Measurements from ENCODE around the gene FREM3. TPM values are rescaled to one million over a fixed set of nuclear protein-coding genes. Genes with fewer than 3 reads are reported as not detected.

The FREM3 gene
- total RNA-seq, 1 experiment from 2014 or later, result not detected

DNA sequence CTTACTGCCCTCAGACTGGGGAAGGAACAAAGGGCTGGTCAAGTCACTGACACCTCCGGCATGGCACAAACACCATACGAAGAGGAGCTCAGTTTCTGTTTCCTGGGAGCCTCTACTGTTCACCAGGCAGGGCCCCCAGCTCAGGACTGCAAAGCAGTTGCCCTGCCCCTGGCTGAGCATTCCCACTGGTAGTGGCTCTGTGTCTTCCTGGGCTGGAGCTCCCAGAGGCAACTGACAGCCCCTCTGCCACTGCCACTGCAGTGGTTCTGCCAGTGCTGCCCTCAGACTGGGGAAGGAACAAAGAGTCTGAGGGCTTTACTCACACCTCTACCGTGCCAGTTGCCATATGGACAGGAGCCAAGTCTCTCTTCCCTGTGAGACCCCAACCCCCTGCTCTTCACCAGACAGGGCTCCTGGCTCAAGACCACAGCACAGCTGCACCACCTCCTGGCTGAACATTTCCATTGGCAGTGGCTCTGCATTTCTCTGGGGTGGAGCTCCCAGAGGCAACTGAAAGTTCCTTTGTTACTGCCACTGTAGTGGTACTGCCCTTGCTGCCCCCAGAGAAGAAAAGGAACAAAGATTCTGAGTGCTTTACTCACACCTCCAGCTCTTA, 119.0 kb downstream of the FREM3 start:
- Histone ChIP-seq H2AFZ (ENCODE audit: low read length) (no peak overlapping the region), H3K27me3 (ENCODE audit: low read length) (no peaks in the 10 kb centered on the region), H3K27ac (ENCODE audit: low read length) (no peak overlapping the region), H3K4me3 (ENCODE audit: low read length) (no peak overlapping the region), H4K20me1 (ENCODE audit: low read length) (no peaks in the 10 kb centered on the region), H3K9me3 (ENCODE audit: low read length) (no peaks in the 10 kb centered on the region), H3K36me3 (ENCODE audit: low read depth, low read length) (no peaks in the 10 kb centered on the region), H3K4me2 (ENCODE audit: low read length) (no peak overlapping the region), H3K4me1 (ENCODE audit: insufficient read depth, low read length) (no peaks in the 10 kb centered on the region), H3K9me2 (replicated peaks; ENCODE audit: low read length) (no peaks in the 10 kb centered on the region), H3K9ac (ENCODE audit: low read length) (no peak overlapping the region), H3K79me2 (ENCODE audit: low read length) (no peaks in the 10 kb centered on the region), H3F3A (ENCODE audit: low read length, unreplicated experiment) (no peaks in the 10 kb centered on the region)
- intact Hi-C loops (cut with micrococcal nuclease), result no loop called here
- ChIA-PET POLR2A (ENCODE audit: unreplicated experiment) (no interaction called here), CTCF (no interaction called here)
- DNase-seq (no peak), ATAC-seq (no peak)
- no TSS peak for BruUV-seq (replicated peaks)
- TF ChIP-seq, protein P1, sequence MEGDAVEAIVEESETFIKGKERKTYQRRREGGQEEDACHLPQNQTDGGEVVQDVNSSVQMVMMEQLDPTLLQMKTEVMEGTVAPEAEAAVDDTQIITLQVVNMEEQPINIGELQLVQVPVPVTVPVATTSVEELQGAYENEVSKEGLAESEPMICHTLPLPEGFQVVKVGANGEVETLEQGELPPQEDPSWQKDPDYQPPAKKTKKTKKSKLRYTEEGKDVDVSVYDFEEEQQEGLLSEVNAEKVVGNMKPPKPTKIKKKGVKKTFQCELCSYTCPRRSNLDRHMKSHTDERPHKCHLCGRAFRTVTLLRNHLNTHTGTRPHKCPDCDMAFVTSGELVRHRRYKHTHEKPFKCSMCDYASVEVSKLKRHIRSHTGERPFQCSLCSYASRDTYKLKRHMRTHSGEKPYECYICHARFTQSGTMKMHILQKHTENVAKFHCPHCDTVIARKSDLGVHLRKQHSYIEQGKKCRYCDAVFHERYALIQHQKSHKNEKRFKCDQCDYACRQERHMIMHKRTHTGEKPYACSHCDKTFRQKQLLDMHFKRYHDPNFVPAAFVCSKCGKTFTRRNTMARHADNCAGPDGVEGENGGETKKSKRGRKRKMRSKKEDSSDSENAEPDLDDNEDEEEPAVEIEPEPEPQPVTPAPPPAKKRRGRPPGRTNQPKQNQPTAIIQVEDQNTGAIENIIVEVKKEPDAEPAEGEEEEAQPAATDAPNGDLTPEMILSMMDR (conservative IDR thresholded peaks at IDR 0.05; ENCODE audit: low read depth, low read length), result no peak
- TF ChIP-seq EZH2 (IDR thresholded peaks at IDR 0.05; ENCODE audit: low read length, unreplicated experiment), result no peak

DNA sequence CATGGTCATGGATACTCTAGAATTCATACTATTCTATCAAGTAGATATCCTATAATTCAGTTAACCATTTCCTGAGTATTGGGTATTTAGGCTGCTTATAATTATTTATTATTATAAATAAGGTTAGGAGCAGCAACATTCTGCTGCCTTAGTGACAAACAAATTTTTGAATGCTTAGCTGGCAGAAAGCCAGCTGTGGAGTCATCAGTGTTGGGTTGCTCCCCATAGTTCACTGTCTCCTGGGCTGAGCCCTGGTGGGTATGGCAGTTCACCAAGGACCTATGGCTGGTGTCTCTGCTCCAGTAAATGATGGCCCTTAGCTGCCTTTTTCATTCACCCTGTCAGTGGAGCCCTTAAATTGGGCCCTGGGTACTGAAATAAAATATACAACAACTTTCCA, 125.1 kb downstream of the FREM3 start:
- BruUV-seq (replicated peaks), result no TSS peak
- Histone ChIP-seq H3K9ac (ENCODE audit: low read length) (no peak overlapping the region), H3K27ac (ENCODE audit: low read length) (no peak overlapping the region), H3K79me2 (ENCODE audit: low read length) (no peaks in the 10 kb centered on the region), H3F3A (ENCODE audit: low read length, unreplicated experiment) (no peaks in the 10 kb centered on the region), H3K9me2 (replicated peaks; ENCODE audit: low read length) (no peaks in the 10 kb centered on the region), H2AFZ (ENCODE audit: low read length) (no peak overlapping the region), H3K4me2 (ENCODE audit: low read length) (no peak overlapping the region), H3K4me1 (ENCODE audit: insufficient read depth, low read length) (no peaks in the 10 kb centered on the region), H3K27me3 (ENCODE audit: low read length) (no peaks in the 10 kb centered on the region), H3K4me3 (ENCODE audit: low read length) (no peak overlapping the region), H4K20me1 (ENCODE audit: low read length) (no peaks in the 10 kb centered on the region), H3K9me3 (ENCODE audit: low read length) (no peaks in the 10 kb centered on the region), H3K36me3 (ENCODE audit: low read depth, low read length) (no peaks in the 10 kb centered on the region)
- intact Hi-C loops (cut with micrococcal nuclease), result no loop called here
- DNase-seq (no peak), ATAC-seq (no peak)
- TF ChIP-seq, protein P1 (conservative IDR thresholded peaks at IDR 0.05; ENCODE audit: low read depth, low read length), result no peak
- TF ChIP-seq EZH2phosphoT487 (IDR thresholded peaks at IDR 0.05; ENCODE audit: borderline replicate concordance, low read length), result no peak
- POLR2A ChIA-PET (ENCODE audit: unreplicated experiment), result no interaction called here
- CTCF ChIA-PET, result no interaction called here

DNA sequence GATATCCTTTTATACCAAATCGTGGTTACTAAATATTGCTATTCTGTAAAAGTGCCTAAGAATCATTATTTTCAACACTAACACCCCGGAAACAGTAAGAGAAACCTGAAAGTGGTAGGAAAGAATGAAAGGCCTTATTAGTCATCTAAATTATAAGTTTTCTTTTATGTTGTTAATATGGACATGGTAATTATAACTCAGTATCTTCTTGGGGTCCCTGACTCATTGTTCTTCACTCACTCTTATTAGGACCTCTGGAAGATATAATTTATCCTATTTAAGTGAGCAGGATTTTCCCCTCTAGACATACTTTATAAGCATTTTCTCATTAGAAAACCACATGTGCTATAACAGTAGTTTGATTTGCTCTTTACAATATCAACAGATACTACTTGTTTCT, 136.0 kb downstream of the FREM3 start:
- H3K27ac ChIP-seq (ENCODE audit: low read length), result no peak overlapping the region
- H3K4me3 ChIP-seq (ENCODE audit: low read length), result no peak overlapping the region
- no TSS peak for BruUV-seq (replicated peaks)
- ChIA-PET CTCF (no interaction called here), POLR2A (ENCODE audit: unreplicated experiment) (no interaction called here)
- no peaks in the 10 kb centered on the region for H3K9me3 ChIP-seq (ENCODE audit: low read length)
- intact Hi-C loops (cut with micrococcal nuclease), result no loop called here
- no peaks in the 10 kb centered on the region for H3K27me3 ChIP-seq (ENCODE audit: low read length)
- H3K4me2 ChIP-seq (ENCODE audit: low read length), result no peak overlapping the region
- H3K9me2 ChIP-seq (replicated peaks; ENCODE audit: low read length), result no peaks in the 10 kb centered on the region
- H3K79me2 ChIP-seq (ENCODE audit: low read length), result no peaks in the 10 kb centered on the region
- H4K20me1 ChIP-seq (ENCODE audit: low read length), result no peaks in the 10 kb centered on the region
- no peak overlapping the region for H2AFZ ChIP-seq (ENCODE audit: low read length)
- no peak overlapping the region for H3K9ac ChIP-seq (ENCODE audit: low read length)
- DNase-seq (no peak), ATAC-seq (no peak)
- H3F3A ChIP-seq (ENCODE audit: low read length, unreplicated experiment), result no peaks in the 10 kb centered on the region
- H3K36me3 ChIP-seq (ENCODE audit: low read depth, low read length), result no peaks in the 10 kb centered on the region
- H3K4me1 ChIP-seq (ENCODE audit: insufficient read depth, low read length), result no peaks in the 10 kb centered on the region; the same call in 1 of the 2 replicates
- no peak for TF ChIP-seq EZH2phosphoT487 (IDR thresholded peaks at IDR 0.05; ENCODE audit: borderline replicate concordance, low read length)
- TF ChIP-seq, protein P1 (conservative IDR thresholded peaks at IDR 0.05; ENCODE audit: low read depth, low read length), result no peak
- TF ChIP-seq EZH2 (IDR thresholded peaks at IDR 0.05; ENCODE audit: low read length, unreplicated experiment), result no peak
